ENCODE data around the gene KIF17.
A peak's percentile ranks its signal among the peaks of the same experiment; 100 is the strongest.

The KIF17 gene

GRCh38 chr1:20733360-20733975, 15.7 kb upstream of the KIF17 start:
- peaks cover 24% of the 10 kb centered on the region for H3K4me1 ChIP-seq (ENCODE audit: control insufficient read depth, insufficient read depth, low read length)
- peaks cover 11% of the 10 kb centered on the region; the same call in 1 of the 2 replicates for H3K36me3 ChIP-seq (ENCODE audit: control insufficient read depth, insufficient read depth, low read length)
- H3K9ac ChIP-seq (ENCODE audit: low read length), result peak overlapping the region; percentile 12
- peak overlapping the region; percentile 62 for H3K4me3 ChIP-seq (ENCODE audit: low read depth, low read length)
- no peaks in the 10 kb centered on the region for H3K9me3 ChIP-seq (ENCODE audit: control insufficient read depth, insufficient read depth, low read depth, low read length)
- no peak overlapping the region for H3K27ac ChIP-seq (ENCODE audit: low read depth, low read length)
- H3K27me3 ChIP-seq (ENCODE audit: control insufficient read depth, insufficient read depth, low read length), result peaks cover 51% of the 10 kb centered on the region

- H3K36me3 ChIP-seq (ENCODE audit: control insufficient read depth, insufficient read depth, low read length), result peaks cover 6% of the 10 kb centered on the region; the same call in 1 of the 2 replicates
- H3K27me3 ChIP-seq (ENCODE audit: control insufficient read depth, insufficient read depth, low read length), result peaks cover 51% of the 10 kb centered on the region
- H3K27ac ChIP-seq (ENCODE audit: low read depth, low read length), result no peak within 1 kb of the TSS
- H3K9me3 ChIP-seq (ENCODE audit: control insufficient read depth, insufficient read depth, low read depth, low read length), result no peaks in the 10 kb centered on the region
- H3K9ac ChIP-seq (ENCODE audit: low read length), result peak within 1 kb of the TSS; percentile 12
- peak within 1 kb of the TSS; percentile 62 for H3K4me3 ChIP-seq (ENCODE audit: low read depth, low read length)
- peaks cover 30% of the 10 kb centered on the region for H3K4me1 ChIP-seq (ENCODE audit: control insufficient read depth, insufficient read depth, low read length)
Observed at GRCh38 chr1:20732588-20733359, 15.0 kb upstream of the KIF17 start, which contains the start of gene SH2D5. Gene SH2D5, minus strand, starts transcription at chr1:20732703. Its CDS starts 4,659 bp downstream, at chr1:20728044.

GRCh38 chr1:20732071-20732587, 14.3 kb upstream of the KIF17 start:
- peak overlapping the region; percentile 1 for H3K9ac ChIP-seq (ENCODE audit: low read length)
- H3K4me3 ChIP-seq (ENCODE audit: low read depth, low read length), result peak overlapping the region; percentile 62
- no peaks in the 10 kb centered on the region for H3K9me3 ChIP-seq (ENCODE audit: control insufficient read depth, insufficient read depth, low read depth, low read length)
- 0 out of 2 replicates have a peak, but pooled peaks cover under 1% of the 10 kb centered on the region for H3K36me3 ChIP-seq (ENCODE audit: control insufficient read depth, insufficient read depth, low read length)
- H3K4me1 ChIP-seq (ENCODE audit: control insufficient read depth, insufficient read depth, low read length), result peaks cover 35% of the 10 kb centered on the region
- H3K27ac ChIP-seq (ENCODE audit: low read depth, low read length), result no peak overlapping the region
- peaks cover 51% of the 10 kb centered on the region for H3K27me3 ChIP-seq (ENCODE audit: control insufficient read depth, insufficient read depth, low read length)

GRCh38 chr1:20731057-20731991, 13.5 kb upstream of the KIF17 start:
- Histone ChIP-seq H3K27me3 (ENCODE audit: control insufficient read depth, insufficient read depth, low read length) (peaks cover 51% of the 10 kb centered on the region), H3K36me3 (ENCODE audit: control insufficient read depth, insufficient read depth, low read length) (no peaks in the 10 kb centered on the region), H3K9me3 (ENCODE audit: control insufficient read depth, insufficient read depth, low read depth, low read length) (no peaks in the 10 kb centered on the region), H3K9ac (ENCODE audit: low read length) (peak overlapping the region; percentile 41), H3K27ac (ENCODE audit: low read depth, low read length) (no peak overlapping the region), H3K4me3 (ENCODE audit: low read depth, low read length) (peak overlapping the region; percentile 62), H3K4me1 (ENCODE audit: control insufficient read depth, insufficient read depth, low read length) (peaks cover 35% of the 10 kb centered on the region)

- Histone ChIP-seq H3K4me1 (ENCODE audit: control insufficient read depth, insufficient read depth, low read length) (peaks cover 35% of the 10 kb centered on the region), H3K9ac (ENCODE audit: low read length) (no peak overlapping the region), H3K4me3 (ENCODE audit: low read depth, low read length) (no peak overlapping the region), H3K36me3 (ENCODE audit: control insufficient read depth, insufficient read depth, low read length) (no peaks in the 10 kb centered on the region), H3K27ac (ENCODE audit: low read depth, low read length) (no peak overlapping the region), H3K27me3 (ENCODE audit: control insufficient read depth, insufficient read depth, low read length) (peaks cover 51% of the 10 kb centered on the region), H3K9me3 (ENCODE audit: control insufficient read depth, insufficient read depth, low read depth, low read length) (no peaks in the 10 kb centered on the region)
Observed at GRCh38 chr1:20730690-20731056, 12.9 kb upstream of the KIF17 start.

GRCh38 chr1:20729990-20730689, 12.3 kb upstream of the KIF17 start:
- peak overlapping the region; percentile 7; the same call in 1 of the 2 replicates for H3K4me3 ChIP-seq (ENCODE audit: low read depth, low read length)

GRCh38 chr1:20729155-20729931, 11.5 kb upstream of the KIF17 start:
- Histone ChIP-seq H3K36me3 (ENCODE audit: control insufficient read depth, insufficient read depth, low read length) (no peaks in the 10 kb centered on the region), H3K4me3 (ENCODE audit: low read depth, low read length) (peak overlapping the region; percentile 7; the same call in 1 of the 2 replicates), H3K27me3 (ENCODE audit: control insufficient read depth, insufficient read depth, low read length) (peaks cover 51% of the 10 kb centered on the region), H3K9ac (ENCODE audit: low read length) (no peak overlapping the region), H3K9me3 (ENCODE audit: control insufficient read depth, insufficient read depth, low read depth, low read length) (no peaks in the 10 kb centered on the region), H3K27ac (ENCODE audit: low read depth, low read length) (no peak overlapping the region), H3K4me1 (ENCODE audit: control insufficient read depth, insufficient read depth, low read length) (peaks cover 35% of the 10 kb centered on the region)

More at GRCh38 chr1:20729990-20730689, 12.3 kb upstream of the KIF17 start:
- no peak overlapping the region for H3K27ac ChIP-seq (ENCODE audit: low read depth, low read length)
- H3K27me3 ChIP-seq (ENCODE audit: control insufficient read depth, insufficient read depth, low read length), result peaks cover 51% of the 10 kb centered on the region
- H3K36me3 ChIP-seq (ENCODE audit: control insufficient read depth, insufficient read depth, low read length), result no peaks in the 10 kb centered on the region
- no peaks in the 10 kb centered on the region for H3K9me3 ChIP-seq (ENCODE audit: control insufficient read depth, insufficient read depth, low read depth, low read length)
- peaks cover 35% of the 10 kb centered on the region for H3K4me1 ChIP-seq (ENCODE audit: control insufficient read depth, insufficient read depth, low read length)
- no peak overlapping the region for H3K9ac ChIP-seq (ENCODE audit: low read length)

- Histone ChIP-seq H3K27ac (ENCODE audit: low read depth, low read length) (no peak overlapping the region), H3K4me1 (ENCODE audit: control insufficient read depth, insufficient read depth, low read length) (peaks cover 35% of the 10 kb centered on the region), H3K36me3 (ENCODE audit: control insufficient read depth, insufficient read depth, low read length) (no peaks in the 10 kb centered on the region), H3K27me3 (ENCODE audit: control insufficient read depth, insufficient read depth, low read length) (peaks cover 44% of the 10 kb centered on the region), H3K9me3 (ENCODE audit: control insufficient read depth, insufficient read depth, low read depth, low read length) (no peaks in the 10 kb centered on the region), H3K9ac (ENCODE audit: low read length) (no peak overlapping the region), H3K4me3 (ENCODE audit: low read depth, low read length) (peak overlapping the region; percentile 29)
Observed at GRCh38 chr1:20728371-20729154, 10.8 kb upstream of the KIF17 start.

GRCh38 chr1:20727746-20728316, 10.0 kb upstream of the KIF17 start:
- no peak overlapping the region for H3K9ac ChIP-seq (ENCODE audit: low read length)
- peaks cover 31% of the 10 kb centered on the region for H3K4me1 ChIP-seq (ENCODE audit: control insufficient read depth, insufficient read depth, low read length)
- H3K4me3 ChIP-seq (ENCODE audit: low read depth, low read length), result peak overlapping the region; percentile 29
- H3K36me3 ChIP-seq (ENCODE audit: control insufficient read depth, insufficient read depth, low read length), result no peaks in the 10 kb centered on the region
- H3K27me3 ChIP-seq (ENCODE audit: control insufficient read depth, insufficient read depth, low read length), result peaks cover 37% of the 10 kb centered on the region
- no peaks in the 10 kb centered on the region for H3K9me3 ChIP-seq (ENCODE audit: control insufficient read depth, insufficient read depth, low read depth, low read length)
- H3K27ac ChIP-seq (ENCODE audit: low read depth, low read length), result no peak overlapping the region

All from HUES6 (cell line).